Astrocyte of the spinal cord (primary cell): ENCODE measurements around the gene SULT1C4.
A peak's percentile ranks its signal among the peaks of the same experiment; 100 is the strongest.

ENCODE experiments used
- DNase-seq: peaks from one replicate; pipeline ENCODE4 v3.0.0; 2011; ENCODE audit warnings: low read depth, low spot score
- H3K4me3 ChIP-seq: 2 replicates; pipeline ENCODE4 v1.5.1; 2011; ENCODE audit warnings: low read depth, mild to moderate bottlenecking, low read length, moderate library complexity
- CTCF ChIP-seq: IDR thresholded peaks from 2 replicates; pipeline ENCODE4 v1.5.1; 2012; ENCODE audit warnings: low read depth, mild to moderate bottlenecking, low read length, inconsistent platforms
- in situ Hi-C: cut with HindIII; loops from 2 replicates; pipeline ENCODE4 v1.10.0; 2017; ENCODE audit warnings: low sequenced_read_pairs

SULT1C4 gene

GRCh38 chr2:108404784-108405397 is 27.1 kb downstream of the SULT1C4 start:
- in situ Hi-C loops: no loop called here
- no peak for TF ChIP-seq CTCF
- no peak overlapping the region for H3K4me3 ChIP-seq
- DNase-seq: no peak

DNA sequence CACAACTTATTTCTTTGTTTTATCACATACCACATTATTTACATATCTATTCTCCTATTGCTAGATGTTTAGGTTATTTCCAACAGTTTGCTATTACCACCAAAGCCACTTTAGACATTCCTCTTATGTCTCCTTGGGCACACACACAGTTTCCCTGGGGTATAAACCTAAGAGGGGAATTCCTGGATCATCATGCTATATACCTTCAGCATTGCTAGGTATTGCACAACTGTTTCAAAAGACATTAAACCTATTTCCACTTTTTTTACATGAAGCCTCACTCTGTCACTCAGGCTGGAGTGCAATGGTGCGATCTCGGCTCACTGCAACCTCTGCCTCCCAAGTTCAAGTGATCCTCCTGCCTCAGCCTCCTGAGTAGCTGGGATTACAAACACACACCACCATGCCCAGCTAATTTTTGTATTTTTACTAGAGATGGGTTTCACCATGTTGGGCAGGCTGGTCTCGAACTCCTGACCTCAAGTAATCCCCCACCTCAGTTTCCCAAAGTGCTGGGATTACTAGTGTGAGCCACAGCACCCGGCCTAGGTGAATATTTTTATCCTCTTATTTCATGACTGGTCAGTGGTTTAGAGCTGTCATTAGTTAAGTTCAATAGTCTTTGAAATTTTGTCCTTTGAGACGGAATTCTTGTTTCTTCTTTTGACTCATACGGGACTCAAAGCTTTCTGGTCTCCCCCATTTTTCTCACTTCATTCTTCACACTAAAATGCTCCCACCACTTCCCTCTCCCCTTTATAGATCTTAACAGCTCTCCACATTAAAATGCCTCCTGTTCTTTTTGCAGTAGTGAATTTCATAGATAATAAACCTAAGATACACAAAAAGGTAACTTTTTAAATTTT is 30.3 kb downstream of the SULT1C4 start:
- TF ChIP-seq CTCF: no peak
- no peak overlapping the region for H3K4me3 ChIP-seq
- no peak for DNase-seq
- in situ Hi-C loops: no loop called here

DNA sequence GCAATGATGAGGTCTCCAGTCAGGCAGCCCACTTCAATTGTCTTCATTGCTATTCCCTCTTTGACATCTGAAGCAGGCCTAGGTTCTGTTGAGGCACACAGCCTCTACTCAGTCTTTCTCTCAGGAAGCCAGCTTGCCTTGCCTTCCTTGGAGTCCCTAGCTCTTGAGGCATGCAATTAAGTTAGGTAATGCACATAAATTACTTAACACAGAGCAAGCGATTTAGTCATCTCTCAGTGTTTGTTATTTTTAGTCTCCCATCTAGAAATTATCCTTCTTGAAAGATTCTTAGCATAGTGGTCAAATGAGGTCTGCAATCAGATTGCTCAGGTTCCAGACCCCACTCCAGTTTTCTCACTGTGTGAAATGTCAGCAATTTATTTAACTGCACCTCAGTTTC is 32.0 kb downstream of the SULT1C4 start:
- no peak for TF ChIP-seq CTCF
- in situ Hi-C loops: no loop called here
- peak; percentile 54 for DNase-seq
- H3K4me3 ChIP-seq: no peak overlapping the region

- DNase-seq: peak; percentile 88
- TF ChIP-seq CTCF: no peak
- in situ Hi-C loops: no loop called here
- H3K4me3 ChIP-seq: no peak overlapping the region
Observed at GRCh38 chr2:108412995-108413710, 35.4 kb downstream of the SULT1C4 start.

- no peak for DNase-seq
- H3K4me3 ChIP-seq: no peak overlapping the region
- no peak for TF ChIP-seq CTCF
- in situ Hi-C loops: no loop called here
Observed at GRCh38 chr2:108413711-108414095, 35.9 kb downstream of the SULT1C4 start.

DNA sequence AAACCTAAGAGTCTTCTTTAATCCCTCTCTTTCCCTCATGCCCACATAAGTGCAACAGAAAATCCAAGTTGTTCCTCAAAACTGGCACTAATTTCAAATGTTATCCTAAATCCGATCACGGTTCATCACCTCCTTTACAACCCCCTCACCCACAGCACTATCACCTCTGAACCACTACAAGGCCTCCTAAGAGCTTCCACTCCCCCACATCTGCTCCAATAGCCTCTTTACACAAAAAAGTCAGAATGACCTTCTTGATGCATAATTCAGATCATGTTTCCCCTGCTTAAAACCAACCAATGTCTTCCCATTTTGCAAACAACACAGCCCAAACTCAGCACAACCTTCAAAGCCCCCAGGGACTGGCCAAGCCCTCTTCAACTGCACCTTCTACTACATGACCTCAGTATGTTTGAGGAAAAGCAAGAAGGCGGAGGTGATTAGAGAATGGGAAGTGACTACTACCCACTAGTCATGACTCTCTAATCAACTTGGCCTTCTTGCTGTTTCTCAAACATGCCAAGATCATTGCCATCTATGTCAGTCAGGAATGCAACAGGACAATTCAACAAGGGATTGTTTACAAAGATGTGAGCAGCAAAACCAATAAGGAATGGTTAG is 36.6 kb downstream of the SULT1C4 start:
- in situ Hi-C loops: no loop called here
- H3K4me3 ChIP-seq: no peak overlapping the region
- no peak for TF ChIP-seq CTCF
- no peak for DNase-seq
